Measurements from ENCODE around the gene PTPN13.

DNA sequence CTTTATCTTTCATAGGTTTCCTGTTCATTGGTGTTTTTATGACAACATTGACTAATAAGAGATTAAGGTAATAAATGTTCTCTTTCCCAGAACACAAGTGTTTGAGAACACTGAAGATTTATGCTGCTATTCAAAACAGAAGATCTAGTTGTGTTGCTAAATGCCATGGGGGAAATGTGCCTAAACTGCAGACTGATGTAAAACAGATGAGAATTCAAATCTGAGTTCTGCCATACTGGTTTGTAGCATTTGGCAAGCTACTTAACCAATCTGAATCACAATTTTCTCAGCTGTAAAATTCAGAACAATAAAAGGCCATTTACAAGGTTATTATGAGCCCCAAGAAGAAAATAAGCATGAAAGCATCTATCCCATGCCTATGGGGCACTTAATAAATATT lies 252.8 kb downstream of the PTPN13 start:
- TF ChIP-seq, protein P1, sequence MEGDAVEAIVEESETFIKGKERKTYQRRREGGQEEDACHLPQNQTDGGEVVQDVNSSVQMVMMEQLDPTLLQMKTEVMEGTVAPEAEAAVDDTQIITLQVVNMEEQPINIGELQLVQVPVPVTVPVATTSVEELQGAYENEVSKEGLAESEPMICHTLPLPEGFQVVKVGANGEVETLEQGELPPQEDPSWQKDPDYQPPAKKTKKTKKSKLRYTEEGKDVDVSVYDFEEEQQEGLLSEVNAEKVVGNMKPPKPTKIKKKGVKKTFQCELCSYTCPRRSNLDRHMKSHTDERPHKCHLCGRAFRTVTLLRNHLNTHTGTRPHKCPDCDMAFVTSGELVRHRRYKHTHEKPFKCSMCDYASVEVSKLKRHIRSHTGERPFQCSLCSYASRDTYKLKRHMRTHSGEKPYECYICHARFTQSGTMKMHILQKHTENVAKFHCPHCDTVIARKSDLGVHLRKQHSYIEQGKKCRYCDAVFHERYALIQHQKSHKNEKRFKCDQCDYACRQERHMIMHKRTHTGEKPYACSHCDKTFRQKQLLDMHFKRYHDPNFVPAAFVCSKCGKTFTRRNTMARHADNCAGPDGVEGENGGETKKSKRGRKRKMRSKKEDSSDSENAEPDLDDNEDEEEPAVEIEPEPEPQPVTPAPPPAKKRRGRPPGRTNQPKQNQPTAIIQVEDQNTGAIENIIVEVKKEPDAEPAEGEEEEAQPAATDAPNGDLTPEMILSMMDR (conservative IDR thresholded peaks at IDR 0.05): no peak
- TF ChIP-seq ZFX (IDR thresholded peaks at IDR 0.05): no peak
